OCI-LY1 (cell line): Measurements from ENCODE around the gene DIPK1B.

Source experiments
- EZH2 ChIP-seq: fragments of 200-600 bp; sonication (generic), shearing (Covaris generic); IDR thresholded peaks from 2 replicates; pipeline ENCODE4 v1.8.0; 2017; ENCODE audit warnings: borderline replicate concordance, mixed run types, mild to moderate bottlenecking, antibody characterized with exemption, low read length, moderate library complexity, mixed read lengths
- TF ChIP-seq, protein P1 (sequence below): fragments of 200-600 bp; sonication (generic), shearing (Covaris generic); IDR thresholded peaks from 2 replicates; pipeline ENCODE4 v1.5.1; 2017; ENCODE audit warnings: mild to moderate bottlenecking, antibody characterized with exemption, low read length, moderate library complexity, mixed read lengths

DNA sequence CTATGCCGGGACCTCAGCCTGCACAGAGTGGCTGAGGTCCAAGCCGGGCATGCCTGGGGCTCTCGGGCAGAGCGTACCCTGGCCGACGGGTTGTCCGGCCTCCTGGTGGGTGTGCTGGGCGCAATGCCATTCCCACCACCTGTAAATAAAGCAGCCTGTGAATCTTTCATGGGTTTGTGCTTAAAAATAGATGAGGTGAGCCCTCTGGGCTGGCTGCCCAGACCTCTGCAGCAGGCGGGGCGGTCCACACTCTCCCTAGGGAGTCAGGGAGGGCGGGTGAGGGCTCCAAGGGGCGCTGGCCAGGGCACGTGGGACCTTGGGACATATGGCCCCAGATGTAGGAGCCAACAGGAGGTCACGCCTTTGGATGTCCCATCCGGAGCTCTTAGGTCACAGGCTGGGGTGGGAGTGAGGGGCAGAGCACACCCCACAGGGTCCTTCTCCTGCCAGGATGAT is 21.5 kb upstream of the DIPK1B start:
- TF ChIP-seq, protein P1, sequence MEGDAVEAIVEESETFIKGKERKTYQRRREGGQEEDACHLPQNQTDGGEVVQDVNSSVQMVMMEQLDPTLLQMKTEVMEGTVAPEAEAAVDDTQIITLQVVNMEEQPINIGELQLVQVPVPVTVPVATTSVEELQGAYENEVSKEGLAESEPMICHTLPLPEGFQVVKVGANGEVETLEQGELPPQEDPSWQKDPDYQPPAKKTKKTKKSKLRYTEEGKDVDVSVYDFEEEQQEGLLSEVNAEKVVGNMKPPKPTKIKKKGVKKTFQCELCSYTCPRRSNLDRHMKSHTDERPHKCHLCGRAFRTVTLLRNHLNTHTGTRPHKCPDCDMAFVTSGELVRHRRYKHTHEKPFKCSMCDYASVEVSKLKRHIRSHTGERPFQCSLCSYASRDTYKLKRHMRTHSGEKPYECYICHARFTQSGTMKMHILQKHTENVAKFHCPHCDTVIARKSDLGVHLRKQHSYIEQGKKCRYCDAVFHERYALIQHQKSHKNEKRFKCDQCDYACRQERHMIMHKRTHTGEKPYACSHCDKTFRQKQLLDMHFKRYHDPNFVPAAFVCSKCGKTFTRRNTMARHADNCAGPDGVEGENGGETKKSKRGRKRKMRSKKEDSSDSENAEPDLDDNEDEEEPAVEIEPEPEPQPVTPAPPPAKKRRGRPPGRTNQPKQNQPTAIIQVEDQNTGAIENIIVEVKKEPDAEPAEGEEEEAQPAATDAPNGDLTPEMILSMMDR = no peak
- no peak for TF ChIP-seq EZH2
